KBM-7 (cell line): ENCODE data around the gene EFHD2.
A peak's percentile ranks its signal among the peaks of the same experiment; 100 is the strongest.
"Not testable (repeated sequence)": the region's sequence is repeated elsewhere in the genome, so short reads cannot be mapped to it uniquely, and the experiment has no call there.

ENCODE experiments used
- DNase-seq: peaks from one replicate; pipeline ENCODE4 v3.0.0-alpha.2; 2015
- in situ Hi-C: fragments of 300-500 bp; cut with MboI; formaldehyde crosslinking; loops from 2 replicates; pipeline ENCODE4 v1.14.3; 2020; ENCODE audit warnings: low sequenced_read_pairs, low pct_unique_long_range_greater_than_20kb, mixed read lengths

The EFHD2 gene

DNA sequence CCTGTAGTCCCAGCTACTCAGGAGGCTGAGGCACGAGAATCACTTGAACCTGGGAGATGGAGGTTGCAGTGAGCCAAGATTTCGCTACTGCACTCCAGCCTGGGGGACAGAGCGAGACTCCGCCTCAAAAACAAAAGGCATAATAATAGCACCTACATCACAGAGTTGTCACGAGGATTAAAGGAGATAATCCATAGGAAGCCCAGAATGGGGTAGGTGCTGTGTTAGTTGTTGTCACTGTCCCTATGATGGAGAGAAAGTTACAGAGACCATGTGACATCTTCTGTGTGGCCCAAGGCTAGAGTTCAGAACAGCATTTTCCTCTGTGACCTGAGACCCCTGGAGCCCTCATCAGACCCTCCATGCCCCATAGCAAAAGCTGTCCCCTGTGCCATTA lies 54.2 kb downstream of the EFHD2 start:
- in situ Hi-C loops, DNase-seq: not testable (repeated sequence)

GRCh38 chr1:15465674-15466073 lies 56.0 kb downstream of the EFHD2 start:
- in situ Hi-C loops: no loop called here
- DNase-seq: peak; percentile 18

- in situ Hi-C loops, DNase-seq: not testable (repeated sequence)
Observed at GRCh38 chr1:15466955-15467625, 57.4 kb downstream of the EFHD2 start.

DNA sequence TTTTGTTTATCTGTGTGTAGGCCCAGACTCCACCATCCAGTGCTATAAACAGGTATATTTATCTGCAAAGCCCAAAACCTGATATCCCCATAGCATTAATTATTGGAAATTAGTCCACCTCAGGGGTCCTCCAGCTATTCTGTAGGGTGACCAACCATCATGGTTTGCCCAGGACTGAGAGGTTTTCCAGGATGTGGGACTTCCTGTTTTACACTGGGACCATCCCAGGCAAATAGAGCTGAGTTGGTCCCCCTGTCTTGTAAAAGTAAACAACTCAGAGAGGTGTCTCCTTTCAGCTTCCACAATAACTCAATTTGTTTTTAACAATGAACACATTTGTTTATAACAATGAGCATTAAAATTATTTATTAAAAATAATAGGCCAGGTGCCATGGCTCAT lies 58.5 kb downstream of the EFHD2 start:
- DNase-seq: no peak
- in situ Hi-C loops: no loop called here

DNA sequence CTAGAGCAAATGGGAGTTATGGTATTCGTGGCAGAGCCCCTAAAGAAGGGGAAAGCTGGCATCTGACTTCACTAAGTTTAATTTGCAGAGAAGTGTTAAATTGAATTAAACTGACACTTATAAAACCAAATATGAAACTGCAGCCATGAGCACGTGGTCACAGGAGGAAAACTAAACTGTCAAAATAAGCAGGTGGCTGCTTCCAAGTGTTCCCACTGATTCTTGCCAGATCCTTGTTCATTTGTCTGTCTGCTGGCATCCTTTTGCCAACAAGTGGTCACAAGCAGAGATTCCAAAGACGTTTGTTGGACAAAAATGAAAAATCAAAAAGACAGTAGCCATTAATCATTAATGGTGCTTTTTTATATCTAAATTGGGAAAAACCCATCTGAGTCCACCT lies 59.7 kb downstream of the EFHD2 start:
- DNase-seq: no peak
- in situ Hi-C loops: no loop called here

DNA sequence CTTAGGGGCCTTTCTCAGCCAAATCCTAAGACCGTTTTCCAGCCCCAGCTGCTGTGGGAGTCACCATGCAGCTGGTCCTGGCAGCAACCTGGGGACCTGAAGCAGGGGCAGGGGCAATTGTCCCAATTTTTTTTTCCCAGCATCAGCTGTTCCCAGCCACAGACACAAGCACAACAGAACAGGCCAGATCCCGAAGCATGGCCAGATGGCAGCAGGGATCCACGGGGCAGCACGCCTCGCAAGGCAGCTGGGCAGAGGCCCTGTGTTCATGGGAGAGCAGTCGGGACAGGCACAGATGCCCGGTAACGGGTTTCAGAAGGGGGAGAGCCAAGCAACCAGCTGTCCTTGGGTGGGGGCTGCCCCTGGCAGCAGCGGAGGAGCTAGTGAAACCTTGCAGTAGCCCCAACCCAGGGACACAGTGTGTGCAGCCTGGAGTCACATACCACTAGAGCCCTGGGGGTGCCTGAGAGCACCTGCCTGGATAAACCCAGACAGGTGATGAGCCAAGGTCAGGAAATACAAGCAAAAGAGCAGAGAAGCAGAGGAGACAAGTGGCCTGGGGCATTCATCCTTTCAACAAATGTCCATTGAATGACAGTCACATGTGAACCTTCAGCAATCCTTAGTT lies 60.2 kb downstream of the EFHD2 start:
- not testable (repeated sequence) for DNase-seq

GRCh38 chr1:15471067-15471466 lies 61.4 kb downstream of the EFHD2 start:
- in situ Hi-C loops, DNase-seq: not testable (repeated sequence)

More for the DNA sequence above, 60.2 kb downstream of the EFHD2 start:
- in situ Hi-C loops: not testable (repeated sequence)

- in situ Hi-C loops, DNase-seq: not testable (repeated sequence)
Observed at GRCh38 chr1:15471723-15472122, 62.0 kb downstream of the EFHD2 start.

GRCh38 chr1:15472587-15472986 lies 62.9 kb downstream of the EFHD2 start:
- DNase-seq: no peak
- in situ Hi-C loops: no loop called here

DNA sequence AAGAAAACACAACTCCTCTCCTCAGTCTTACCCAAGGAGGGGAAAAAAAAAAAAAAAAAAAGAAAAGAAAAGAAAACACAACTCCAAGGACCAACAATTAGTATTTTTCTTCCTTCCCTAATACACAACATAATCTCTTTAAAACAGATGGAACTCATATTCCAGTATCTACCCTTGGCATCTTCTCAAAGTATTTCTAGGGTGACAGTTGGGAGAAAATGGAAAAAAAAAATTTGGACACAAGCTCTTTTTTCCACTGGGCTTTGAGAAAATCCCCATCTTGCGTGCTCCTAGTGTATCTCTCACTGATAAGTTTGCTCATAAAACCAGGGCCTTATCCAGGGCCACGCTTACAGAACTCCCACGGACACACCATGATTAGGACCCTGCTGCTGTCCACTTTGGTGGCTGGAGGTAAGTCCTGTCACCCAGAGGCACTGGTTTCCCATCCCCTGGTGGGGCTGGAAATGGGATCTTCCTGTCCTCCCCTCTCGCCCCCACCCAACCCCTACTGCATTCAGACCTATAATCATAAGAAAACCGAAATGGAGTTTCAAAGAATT lies 66.1 kb downstream of the EFHD2 start, which contains the start of gene CELA2B:
TSS of gene CELA2B (plus strand) at position 353 of the 563 bp plus-strand sequence. CDS start at position 375, 22 bp downstream.
- no peak for DNase-seq
- in situ Hi-C loops: no loop called here

DNA sequence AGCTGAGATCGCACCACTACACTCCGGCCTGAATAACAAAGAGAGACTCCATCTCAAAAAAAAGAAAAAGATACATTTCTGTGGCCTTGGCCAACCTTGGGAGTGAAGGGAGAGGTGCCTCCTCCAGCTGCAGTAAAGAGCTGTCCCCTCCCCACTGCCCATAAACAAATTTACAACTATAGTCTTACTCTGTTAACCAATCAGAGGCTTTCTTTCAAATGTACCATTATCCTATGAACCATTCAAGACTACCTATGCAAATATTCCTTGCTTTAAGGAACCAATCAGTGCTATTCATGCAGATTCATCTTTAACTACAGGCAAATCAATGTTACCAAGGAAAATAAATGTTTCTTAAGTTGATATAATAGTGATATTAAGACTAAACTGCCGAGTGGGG lies 67.2 kb downstream of the EFHD2 start:
- DNase-seq: no peak
- in situ Hi-C loops: no loop called here

GRCh38 chr1:15477646-15478212 lies 68.0 kb downstream of the EFHD2 start:
- DNase-seq: no peak
- in situ Hi-C loops: no loop called here
